BJ (cell line): ENCODE data around the gene PTMA. TPM values are rescaled to one million over a fixed set of nuclear protein-coding genes. Genes with fewer than 3 reads are reported as not detected.
A peak's percentile ranks its signal among the peaks of the same experiment; 100 is the strongest.
"Not testable (repeated sequence)": the region's sequence is repeated elsewhere in the genome, so short reads cannot be mapped to it uniquely, and the experiment has no call there.

Source experiments
- CTCF ChIA-PET: fragments of 350-600 bp; formaldehyde crosslinking; extraction: SDS; loops from one replicate; lab custom pipeline; 2021; ENCODE audit warnings: antibody characterized with exemption, inconsistent platforms; lab: Yijun Ruan, JAX
- POLR2A ChIA-PET: fragments of 300-600 bp; sonication (Branson Sonifier 250); formaldehyde crosslinking; extraction: SDS; loops from one replicate; lab custom pipeline; 2021; ENCODE audit warnings: antibody characterized with exemption; lab: Charles Lee
- DNase-seq: peaks from one replicate; pipeline ENCODE4 v3.0.0-alpha.2; 2011; ENCODE audit warnings: low read depth
- H3K27me3 ChIP-seq: 2 replicates; pipeline ENCODE4 v1.6.0; 2011; ENCODE audit warnings: low read length; ENCODE audit not compliant: control insufficient read depth, insufficient read depth
- H3K36me3 ChIP-seq: 2 replicates; pipeline ENCODE4 v1.5.1; 2011; ENCODE audit warnings: low read length; ENCODE audit not compliant: control insufficient read depth, insufficient read depth
- H3K4me3 ChIP-seq: 2 replicates; pipeline ENCODE4 v1.5.1; 2011; ENCODE audit warnings: low read depth, mild to moderate bottlenecking, control low read depth, low read length
- polyA minus RNA-seq: library from RNA; depleted of rRNA, polyadenylated mRNA; stranded (reverse); fragments of >200 nt; gene quantifications from 2 replicates; pipeline ENCODE4 v1.2.3, GENCODE V29; 2011; rRNA and poly(A)+ RNA removed
- polyA plus RNA-seq: library from polyadenylated mRNA; depleted of rRNA; stranded (reverse); fragments of >200 nt; gene quantifications from 2 replicates; pipeline ENCODE4 v1.2.3, GENCODE V29; 2011; rRNA removed
- TF ChIP-seq, protein P1 (sequence below): IDR thresholded peaks from 2 replicates; pipeline ENCODE4 v1.5.1; 2011; ENCODE audit warnings: low read depth, mild to moderate bottlenecking, control low read depth, inconsistent platforms, low read length, moderate library complexity; ENCODE audit not compliant: insufficient read depth

The PTMA gene, protein sequence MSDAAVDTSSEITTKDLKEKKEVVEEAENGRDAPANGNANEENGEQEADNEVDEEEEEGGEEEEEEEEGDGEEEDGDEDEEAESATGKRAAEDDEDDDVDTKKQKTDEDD
- polyA plus RNA-seq: 363 and 447 TPM in 2 replicates
- polyA minus RNA-seq: 91.3 and 93.2 TPM in 2 replicates

DNA sequence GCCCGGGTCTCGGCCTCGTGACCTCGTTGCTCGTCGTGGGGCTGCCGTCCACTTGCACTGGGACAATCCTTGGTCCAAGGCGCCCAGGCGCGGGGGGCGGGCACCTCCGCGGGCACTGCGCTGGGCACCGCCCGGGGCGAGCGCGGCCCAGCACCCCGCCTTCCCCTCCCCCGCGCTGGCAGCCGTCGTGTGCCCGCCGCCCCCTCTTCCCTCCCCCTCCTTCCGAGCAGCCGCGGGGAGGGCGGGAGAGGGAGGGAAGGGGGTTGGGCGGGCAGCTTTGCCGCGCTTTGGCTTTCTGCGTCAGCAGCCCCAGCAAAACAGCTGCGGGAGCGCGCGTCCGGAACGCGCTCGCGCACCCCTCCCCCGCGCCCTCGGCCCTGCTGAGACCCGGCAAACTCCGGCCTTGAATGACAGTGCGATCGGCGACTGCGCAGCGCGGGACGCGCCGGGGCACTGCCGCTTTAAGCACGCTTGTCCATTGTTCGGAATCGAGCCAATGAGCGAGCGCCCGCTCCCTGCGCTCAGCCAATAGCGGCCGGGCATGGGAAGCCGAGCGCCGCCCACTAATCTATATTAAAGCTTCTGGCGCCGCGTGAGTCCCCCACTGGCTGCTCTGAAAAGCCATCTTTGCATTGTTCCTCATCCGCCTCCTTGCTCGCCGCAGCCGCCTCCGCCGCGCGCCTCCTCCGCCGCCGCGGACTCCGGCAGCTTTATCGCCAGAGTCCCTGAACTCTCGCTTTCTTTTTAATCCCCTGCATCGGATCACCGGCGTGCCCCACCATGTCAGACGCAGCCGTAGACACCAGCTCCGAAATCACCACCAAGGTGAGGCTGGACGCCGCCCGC lies at the start of gene PTMA:
PTMA (plus strand) TSS at position 599 of the 846 bp plus-strand sequence; CDS start at position 781, 182 bp downstream.
- peak; percentile 98 for DNase-seq
- ChIA-PET CTCF (interaction anchor here (0.7 to 4.3 kb wide), 9 partner anchors 8 to 95 kb away, joined by 4 to 90 read pairs (median 6); no protein-coding TSS in a partner anchor), POLR2A (interaction anchor here (1.0 to 1.5 kb wide), 3 partner anchors 9 to 41 kb away, joined by 3 to 6 read pairs (median 4); no protein-coding TSS in a partner anchor)
- Histone ChIP-seq H3K27me3 (no peaks in the 10 kb centered on the region), H3K4me3 (peak within 1 kb of the TSS; percentile 92), H3K36me3 (peaks cover 8% of the 10 kb centered on the region)
- TF ChIP-seq, protein P1, sequence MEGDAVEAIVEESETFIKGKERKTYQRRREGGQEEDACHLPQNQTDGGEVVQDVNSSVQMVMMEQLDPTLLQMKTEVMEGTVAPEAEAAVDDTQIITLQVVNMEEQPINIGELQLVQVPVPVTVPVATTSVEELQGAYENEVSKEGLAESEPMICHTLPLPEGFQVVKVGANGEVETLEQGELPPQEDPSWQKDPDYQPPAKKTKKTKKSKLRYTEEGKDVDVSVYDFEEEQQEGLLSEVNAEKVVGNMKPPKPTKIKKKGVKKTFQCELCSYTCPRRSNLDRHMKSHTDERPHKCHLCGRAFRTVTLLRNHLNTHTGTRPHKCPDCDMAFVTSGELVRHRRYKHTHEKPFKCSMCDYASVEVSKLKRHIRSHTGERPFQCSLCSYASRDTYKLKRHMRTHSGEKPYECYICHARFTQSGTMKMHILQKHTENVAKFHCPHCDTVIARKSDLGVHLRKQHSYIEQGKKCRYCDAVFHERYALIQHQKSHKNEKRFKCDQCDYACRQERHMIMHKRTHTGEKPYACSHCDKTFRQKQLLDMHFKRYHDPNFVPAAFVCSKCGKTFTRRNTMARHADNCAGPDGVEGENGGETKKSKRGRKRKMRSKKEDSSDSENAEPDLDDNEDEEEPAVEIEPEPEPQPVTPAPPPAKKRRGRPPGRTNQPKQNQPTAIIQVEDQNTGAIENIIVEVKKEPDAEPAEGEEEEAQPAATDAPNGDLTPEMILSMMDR: no peak

DNA sequence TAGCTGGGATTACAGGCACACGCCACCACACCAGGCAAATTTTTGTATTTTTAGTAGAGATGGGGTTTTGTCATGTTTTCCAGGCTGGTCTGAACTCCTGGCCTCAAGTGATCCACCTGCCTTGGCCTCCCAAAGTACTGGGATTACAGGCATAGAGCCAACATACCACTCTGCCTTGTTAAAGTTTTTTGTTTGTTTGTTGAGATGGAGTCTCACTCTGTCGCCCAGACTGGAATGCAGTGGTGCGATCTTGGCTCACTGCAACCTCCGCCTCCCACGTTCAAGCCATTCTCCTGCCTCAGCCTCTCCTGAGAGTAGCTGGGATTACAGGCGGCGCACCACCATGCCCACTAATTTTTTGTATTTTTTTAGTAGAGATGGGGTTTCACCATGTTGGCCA lies 48.3 kb upstream of the PTMA start:
- H3K36me3 ChIP-seq, H3K27me3 ChIP-seq, DNase-seq, POLR2A ChIA-PET, H3K4me3 ChIP-seq: not testable (repeated sequence)
- CTCF ChIA-PET: interaction anchor here (0.9 to 2.3 kb wide), 4 partner anchors 12 to 55 kb away, joined by 4 to 7 read pairs (median 6); partner anchors contain the start of gene PTMA

DNA sequence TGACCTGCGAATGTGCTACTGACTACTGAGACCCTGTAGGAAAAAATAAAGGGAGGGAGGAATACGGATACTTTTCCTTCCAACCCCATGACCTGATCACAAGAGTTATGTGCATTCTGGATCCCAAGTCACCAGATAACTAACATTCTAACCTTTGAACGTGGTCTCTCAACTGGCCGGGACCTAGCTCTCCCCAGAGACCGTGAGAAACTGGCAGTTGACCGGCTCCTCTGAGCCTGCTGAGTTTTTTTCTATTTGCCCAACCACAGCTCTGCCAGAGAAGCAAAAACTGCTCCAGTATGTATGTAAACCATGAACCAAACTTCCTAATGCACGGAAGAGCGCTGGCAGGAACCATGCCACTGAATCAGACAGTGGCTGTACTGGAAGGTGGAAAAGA lies 47.5 kb upstream of the PTMA start:
- no peak for DNase-seq
- TF ChIP-seq, protein P1: no peak
- ChIA-PET CTCF (interaction anchor here (0.9 to 1.9 kb wide), 3 partner anchors 13 to 54 kb away, joined by 4 to 7 read pairs (median 5); no protein-coding TSS in a partner anchor), POLR2A (no interaction called here)
- Histone ChIP-seq H3K4me3 (no peak overlapping the region), H3K27me3 (no peaks in the 10 kb centered on the region), H3K36me3 (no peaks in the 10 kb centered on the region)

DNA sequence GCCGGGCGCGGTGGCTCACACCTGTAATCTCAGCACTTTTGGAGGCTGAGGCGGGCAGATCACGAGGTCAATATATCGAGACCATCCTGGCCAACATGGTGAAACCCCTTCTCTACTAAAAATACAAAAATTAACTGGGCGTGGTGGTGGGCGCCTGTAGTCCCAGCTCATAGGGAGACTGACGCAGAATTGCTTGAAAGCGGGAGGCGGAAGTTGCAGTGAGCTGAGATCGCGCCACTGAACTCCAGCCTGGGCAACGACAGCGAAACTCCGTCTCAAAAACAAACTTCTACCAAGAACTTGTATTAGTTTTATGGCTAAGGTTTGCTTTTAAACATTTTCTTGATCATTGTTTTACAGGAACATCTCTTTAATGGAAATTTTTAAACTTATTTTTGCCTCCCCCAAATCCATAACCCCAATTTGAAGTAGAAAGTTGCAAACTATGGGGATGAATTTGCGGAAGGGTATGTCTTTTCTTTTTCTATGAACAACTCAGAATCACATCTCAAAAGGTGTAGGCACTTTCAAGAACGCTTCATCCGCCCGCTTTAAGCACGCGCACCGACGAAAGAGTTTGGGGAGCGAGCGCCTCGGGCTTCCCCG lies 46.8 kb upstream of the PTMA start:
- POLR2A ChIA-PET: no interaction called here
- CTCF ChIA-PET: interaction anchor here (1.2 to 1.9 kb wide), 3 partner anchors 12 to 53 kb away, joined by 4 to 7 read pairs (median 5); no protein-coding TSS in a partner anchor

More for the DNA sequence above, 46.8 kb upstream of the PTMA start:
- Histone ChIP-seq H3K36me3 (no peaks in the 10 kb centered on the region), H3K4me3 (peak overlapping the region; percentile 24), H3K27me3 (no peaks in the 10 kb centered on the region)
- no peak for DNase-seq
- TF ChIP-seq, protein P1: no peak
